A549 (cell line): Measurements from ENCODE around the gene METTL18. TPM values are rescaled to one million over a fixed set of nuclear protein-coding genes. Genes with fewer than 3 reads are reported as not detected.

ENCODE experiments used
- ATAC-seq, 2 experiments: fragments of 200-7000 bp in 1 of 2; fragments of >200 bp in 1 of 2; cut with Nextera tagmentation in 1 of 2; cut with Tn5 transposase in 1 of 2; 3 replicates each; pipeline versions ENCODE4 v1.8.0 to v1.9.1; 2018 to 2020; ENCODE audit warnings: mild to moderate bottlenecking in 1 of 2, moderate library complexity in 1 of 2
- CTCF ChIA-PET: fragments of 300-600 bp; sonication (Branson Sonifier 250); formaldehyde crosslinking; extraction: SDS; loops from one replicate; lab custom pipeline; 2021; ENCODE audit warnings: antibody characterized with exemption, inconsistent platforms; lab: Yijun Ruan, JAX
- POLR2A ChIA-PET: fragments of 350-600 bp; formaldehyde crosslinking; extraction: SDS; loops from one replicate; lab custom pipeline; 2021; ENCODE audit warnings: antibody characterized with exemption, inconsistent platforms; lab: Yijun Ruan, JAX
- DNase-seq, 2 experiments: peaks; one replicate each; pipeline versions ENCODE4 v3.0.0 to v3.0.0-alpha.2; 2011 to 2016; ENCODE audit warnings: low read depth in 1 of 2, low spot score in 1 of 2
- FAIRE-seq: peaks from 2 replicates; lab custom pipeline; 2011; peaks lifted over from hg19 to GRCh38; lab: Jason Lieb, UNC
- H3K27ac ChIP-seq, 2 experiments: fragments of >200 bp; sonication (Bioruptor Twin); formaldehyde crosslinking; 3 replicates each; pipeline ENCODE4 v1.5.1; 2016 to 2017
- H3K4me1 ChIP-seq: fragments of >200 bp; sonication (Bioruptor Twin); formaldehyde crosslinking; 3 replicates; pipeline ENCODE4 v1.6.1; 2016
- H3K4me2 ChIP-seq: fragments of >200 bp; sonication (Bioruptor Twin); formaldehyde crosslinking; 3 replicates; pipeline ENCODE4 v1.6.1; 2016
- H3K4me3 ChIP-seq: fragments of >200 bp; sonication (Bioruptor Twin); formaldehyde crosslinking; 3 replicates; pipeline ENCODE4 v1.5.1; 2016
- H3K9me3 ChIP-seq: fragments of >200 bp; sonication (Bioruptor Twin); formaldehyde crosslinking; 3 replicates; pipeline ENCODE4 v1.6.1; 2016
- BCL3 ChIP-seq: fragments of >200 bp; sonication (Bioruptor Twin); formaldehyde crosslinking; IDR thresholded peaks from 3 replicates; pipeline ENCODE4 v1.6.1; 2016
- CBX2 ChIP-seq: fragments of 200-600 bp; sonication (generic); IDR thresholded peaks from 2 replicates; pipeline ENCODE4 v1.6.1; 2016; ENCODE audit warnings: low read depth, mild to moderate bottlenecking, borderline replicate concordance
- CBX8 ChIP-seq: fragments of 200-600 bp; sonication (generic); IDR thresholded peaks from 2 replicates; pipeline ENCODE4 v1.6.1; 2016
- CHD2 ChIP-seq: fragments of 150-350 bp; IDR thresholded peaks from 2 replicates; pipeline ENCODE4 v1.6.1; 2014; ENCODE audit warnings: low read length; ENCODE audit not compliant: partially characterized antibody
- EHF ChIP-seq: fragments of 250-450 bp; sonication (Bioruptor Pico); IDR thresholded peaks from 2 replicates; pipeline ENCODE4 v1.5.0; 2020; ENCODE audit warnings: mild to moderate bottlenecking
- GATA3 ChIP-seq: IDR thresholded peaks from 2 replicates; pipeline ENCODE4 v1.6.1; 2012; ENCODE audit warnings: borderline replicate concordance
- HES2 ChIP-seq: fragments of >200 bp; sonication (Bioruptor Twin); formaldehyde crosslinking; IDR thresholded peaks from 2 replicates; pipeline ENCODE4 v1.6.1; 2016
- HEYL ChIP-seq: fragments of 250-450 bp; sonication (Bioruptor Pico); IDR thresholded peaks from 2 replicates; pipeline ENCODE4 v1.8.0; 2021; ENCODE audit warnings: mild to moderate bottlenecking, moderate library complexity
- HMGXB4 ChIP-seq: fragments of 250-450 bp; sonication (Bioruptor Pico); IDR thresholded peaks from 2 replicates; pipeline ENCODE4 v1.5.0; 2021; ENCODE audit warnings: mild to moderate bottlenecking, moderate library complexity, borderline replicate concordance
- JUN ChIP-seq, 2 experiments: fragments of >200 bp; sonication (Bioruptor Twin); formaldehyde crosslinking; IDR thresholded peaks; 2 replicates in 1 of 2; 3 replicates in 1 of 2; pipeline ENCODE4 v1.6.1; 2016 to 2017
- KDM1A ChIP-seq: fragments of 200-600 bp; sonication (generic); IDR thresholded peaks from 2 replicates; pipeline ENCODE4 v1.6.1; 2016; ENCODE audit warnings: low read depth, mild to moderate bottlenecking
- MAFK ChIP-seq: fragments of 450-650 bp; IDR thresholded peaks from 2 replicates; pipeline ENCODE4 v1.6.1; 2014; ENCODE audit not compliant: partially characterized antibody
- MAX ChIP-seq: IDR thresholded peaks from 2 replicates; pipeline ENCODE4 v1.6.1; 2012
- MYC ChIP-seq: IDR thresholded peaks from 2 replicates; pipeline ENCODE4 v1.6.1; 2012; ENCODE audit warnings: mild to moderate bottlenecking, inconsistent platforms, low read length, improper control_type of control experiment, borderline replicate concordance
- NR3C1 ChIP-seq: fragments of >200 bp; sonication (Bioruptor Twin); formaldehyde crosslinking; IDR thresholded peaks from 3 replicates; pipeline ENCODE4 v1.6.1; 2017
- PBX3 ChIP-seq: IDR thresholded peaks from 2 replicates; pipeline ENCODE4 v1.6.1; 2012
- POLR2A ChIP-seq: IDR thresholded peaks from 2 replicates; pipeline ENCODE4 v1.6.1; 2012; ENCODE audit warnings: mild to moderate bottlenecking, low read length
- RAD21 ChIP-seq, 2 experiments: fragments of >200 bp in 1 of 2; sonication (Bioruptor Twin) in 1 of 2; formaldehyde crosslinking in 1 of 2; IDR thresholded peaks in 1 of 2; conservative IDR thresholded peaks in 1 of 2; 2 replicates in 1 of 2; 3 replicates in 1 of 2; pipeline ENCODE4 v1.6.1; 2012 to 2018; ENCODE audit warnings: inconsistent platforms in 1 of 2
- REST ChIP-seq: fragments of 200-600 bp; sonication (generic); IDR thresholded peaks from 2 replicates; pipeline ENCODE4 v1.6.1; 2016; ENCODE audit warnings: antibody characterized with exemption, mild to moderate bottlenecking, moderate library complexity
- SMC3 ChIP-seq: fragments of >200 bp; sonication (Bioruptor Twin); formaldehyde crosslinking; IDR thresholded peaks from 3 replicates; pipeline ENCODE4 v1.6.1; 2018; ENCODE audit warnings: inconsistent platforms
- WGBS: methylation state at CpG from one replicate; pipeline ENCODE4 v1.1.6; 2017; ENCODE audit errors: missing lambda C conversion rate; 5-methylcytosine and 5-hydroxymethylcytosine counted together
- polyA plus RNA-seq, 4 experiments: library from polyadenylated mRNA; depleted of rRNA in 3 of 4; stranded (reverse); fragments of >200 nt; fragmentation: RNase III in 1 of 4; extraction: RNeasy Plus Mini Kit Qiagen cat#74134 plus additional on column Dnase treatment in 1 of 4; gene quantifications; 2 replicates in 3 of 4; 3 replicates in 1 of 4; pipeline ENCODE4 v1.2.3, GENCODE V29; 2011 to 2017

Gene METTL18
- polyA plus RNA-seq, 2 of the 4 experiments (the other 2 are of a cell fraction), result 7.5 to 11.4 TPM

GRCh38 chr1:169765580-169766331 lies 29.0 kb downstream of the METTL18 start:
- no peak for TF ChIP-seq PBX3
- TF ChIP-seq CBX2, result no peak
- TF ChIP-seq JUN (IDR thresholded peaks at IDR 0.05), result no peak
- TF ChIP-seq REST, result no peak
- TF ChIP-seq BCL3, result no peak
- no peak for TF ChIP-seq HEYL (CRISPR knock-in tag)
- TF ChIP-seq POLR2A, result no peak
- no peak for TF ChIP-seq NR3C1
- no peak for TF ChIP-seq HMGXB4
- TF ChIP-seq RAD21 (conservative IDR thresholded peaks at IDR 0.05 in 1 of 2, IDR thresholded peaks at IDR 0.05 in 1 of 2), result no peak
- TF ChIP-seq MAX, result no peak
- TF ChIP-seq MAFK, result no peak
- no peak for TF ChIP-seq SMC3
- TF ChIP-seq HES2, result no peak
- no peak for TF ChIP-seq EHF (CRISPR knock-in tag)
- TF ChIP-seq CBX8, result no peak
- no peak for TF ChIP-seq CHD2
- TF ChIP-seq MYC, result no peak
- TF ChIP-seq, all 56 proteins: peak for 0
- FAIRE-seq (no peak), ATAC-seq (no peak), DNase-seq (no peak)
- ChIA-PET CTCF (interaction anchor here (0.6 to 1.3 kb wide), 2 partner anchors 14 to 90 kb away, joined by 3 read pairs; no protein-coding TSS in a partner anchor), POLR2A (no interaction called here)
- H3K27ac ChIP-seq, result no peak overlapping the region
- WGBS, result 47% methylated on average over 7 of the region's 7 CpGs
- H3K9me3 ChIP-seq, result no peaks in the 10 kb centered on the region
- H3K4me2 ChIP-seq, result no peak overlapping the region
- H3K4me1 ChIP-seq, result no peaks in the 10 kb centered on the region
- no peak overlapping the region for H3K4me3 ChIP-seq

GRCh38 chr1:169764919-169765318 lies 29.8 kb downstream of the METTL18 start:
- Histone ChIP-seq H3K4me2 (no peak overlapping the region), H3K4me1 (no peaks in the 10 kb centered on the region), H3K27ac (no peak overlapping the region), H3K4me3 (no peak overlapping the region), H3K9me3 (no peaks in the 10 kb centered on the region)
- no peak for FAIRE-seq
- DNase-seq, result no peak
- TF ChIP-seq GATA3 (no peak), MAFK (peak; percentile 48), SMC3 (no peak), KDM1A (no peak)
- no peak for ATAC-seq
- ChIA-PET CTCF (interaction anchor here (1.3 kb wide), 1 partner anchor 13 kb away, joined by 3 read pairs; no protein-coding TSS in a partner anchor), POLR2A (no interaction called here)
- 6% methylated on average over 1 of the region's 1 CpG for WGBS
